ENCODE measurements around the gene MSRB3. TPM values are rescaled to one million over a fixed set of nuclear protein-coding genes. Genes with fewer than 3 reads are reported as not detected.
A peak's percentile ranks its signal among the peaks of the same experiment; 100 is the strongest.

The MSRB3 gene
- total RNA-seq, 1 donor = 72.4 TPM

- no peaks in the 10 kb centered on the region for H4K20me1 ChIP-seq (ENCODE audit: insufficient read depth, low read length)
- DNase-seq (ENCODE audit: insufficient read length, low spot score, missing footprints) = no peak
- TF ChIP-seq CTCF (IDR thresholded peaks at IDR 0.05; ENCODE audit: extremely low read depth, low read depth, low read length) = no peak
- H3K4me3 ChIP-seq (ENCODE audit: insufficient read depth, low read length) = no peak overlapping the region
- no peaks in the 10 kb centered on the region for H3K27me3 ChIP-seq (ENCODE audit: insufficient read depth, low read length)
- H3K4me2 ChIP-seq (ENCODE audit: insufficient read depth, low read length) = no peak overlapping the region
- no peak overlapping the region for H2AFZ ChIP-seq (ENCODE audit: low read length)
- H3K9me3 ChIP-seq (ENCODE audit: low read depth, low read length) = no peaks in the 10 kb centered on the region
- no peak overlapping the region for H3K27ac ChIP-seq (ENCODE audit: low read depth, low read length)
- H3K4me1 ChIP-seq (ENCODE audit: insufficient read depth, low read length) = peaks cover 25% of the 10 kb centered on the region
- peaks cover 37% of the 10 kb centered on the region for H3K36me3 ChIP-seq (ENCODE audit: insufficient read depth, low read length)
- H3K79me2 ChIP-seq (ENCODE audit: insufficient read depth, low read length) = no peaks in the 10 kb centered on the region
These were observed 51.2 kb downstream of the MSRB3 start for GRCh38 chr12:65329721-65330120.

GRCh38 chr12:65330331-65330730 is 51.8 kb downstream of the MSRB3 start:
- peak; percentile 13 for DNase-seq (ENCODE audit: insufficient read length, low spot score, missing footprints)

GRCh38 chr12:65331456-65331855 is 53.0 kb downstream of the MSRB3 start:
- no peak for TF ChIP-seq CTCF (IDR thresholded peaks at IDR 0.05; ENCODE audit: extremely low read depth, low read depth, low read length)
- Histone ChIP-seq H3K4me2 (ENCODE audit: insufficient read depth, low read length) (no peak overlapping the region), H3K4me1 (ENCODE audit: insufficient read depth, low read length) (peaks cover 31% of the 10 kb centered on the region)

More at GRCh38 chr12:65330331-65330730, 51.8 kb downstream of the MSRB3 start:
- no peaks in the 10 kb centered on the region for H3K79me2 ChIP-seq (ENCODE audit: insufficient read depth, low read length)
- no peak for TF ChIP-seq CTCF (IDR thresholded peaks at IDR 0.05; ENCODE audit: extremely low read depth, low read depth, low read length)
- no peaks in the 10 kb centered on the region for H3K27me3 ChIP-seq (ENCODE audit: insufficient read depth, low read length)
- H3K36me3 ChIP-seq (ENCODE audit: insufficient read depth, low read length) = peaks cover 37% of the 10 kb centered on the region
- no peak overlapping the region for H2AFZ ChIP-seq (ENCODE audit: low read length)
- H3K4me3 ChIP-seq (ENCODE audit: insufficient read depth, low read length) = no peak overlapping the region
- no peaks in the 10 kb centered on the region for H3K9me3 ChIP-seq (ENCODE audit: low read depth, low read length)
- peaks cover 30% of the 10 kb centered on the region for H3K4me1 ChIP-seq (ENCODE audit: insufficient read depth, low read length)
- H3K4me2 ChIP-seq (ENCODE audit: insufficient read depth, low read length) = no peak overlapping the region
- no peaks in the 10 kb centered on the region for H4K20me1 ChIP-seq (ENCODE audit: insufficient read depth, low read length)
- H3K27ac ChIP-seq (ENCODE audit: low read depth, low read length) = no peak overlapping the region

GRCh38 chr12:65333649-65334048 is 55.2 kb downstream of the MSRB3 start:
- no peaks in the 10 kb centered on the region for H4K20me1 ChIP-seq (ENCODE audit: insufficient read depth, low read length)
- H3K79me2 ChIP-seq (ENCODE audit: insufficient read depth, low read length) = no peaks in the 10 kb centered on the region
- H3K4me3 ChIP-seq (ENCODE audit: insufficient read depth, low read length) = no peak overlapping the region
- H2AFZ ChIP-seq (ENCODE audit: low read length) = no peak overlapping the region
- peaks cover 14% of the 10 kb centered on the region for H3K4me1 ChIP-seq (ENCODE audit: insufficient read depth, low read length)
- H3K9me3 ChIP-seq (ENCODE audit: low read depth, low read length) = no peaks in the 10 kb centered on the region
- DNase-seq (ENCODE audit: insufficient read length, low spot score, missing footprints) = no peak
- no peak overlapping the region for H3K27ac ChIP-seq (ENCODE audit: low read depth, low read length)
- H3K4me2 ChIP-seq (ENCODE audit: insufficient read depth, low read length) = no peak overlapping the region
- no peak for TF ChIP-seq CTCF (IDR thresholded peaks at IDR 0.05; ENCODE audit: extremely low read depth, low read depth, low read length)
- no peaks in the 10 kb centered on the region for H3K27me3 ChIP-seq (ENCODE audit: insufficient read depth, low read length)
- peaks cover 44% of the 10 kb centered on the region for H3K36me3 ChIP-seq (ENCODE audit: insufficient read depth, low read length)

More at GRCh38 chr12:65331456-65331855, 53.0 kb downstream of the MSRB3 start:
- no peak for DNase-seq (ENCODE audit: insufficient read length, low spot score, missing footprints)
- peaks cover 37% of the 10 kb centered on the region for H3K36me3 ChIP-seq (ENCODE audit: insufficient read depth, low read length)
- H3K4me3 ChIP-seq (ENCODE audit: insufficient read depth, low read length) = no peak overlapping the region
- H3K27ac ChIP-seq (ENCODE audit: low read depth, low read length) = no peak overlapping the region
- H3K9me3 ChIP-seq (ENCODE audit: low read depth, low read length) = no peaks in the 10 kb centered on the region
- no peaks in the 10 kb centered on the region for H3K27me3 ChIP-seq (ENCODE audit: insufficient read depth, low read length)
- H3K79me2 ChIP-seq (ENCODE audit: insufficient read depth, low read length) = no peaks in the 10 kb centered on the region
- no peak overlapping the region for H2AFZ ChIP-seq (ENCODE audit: low read length)
- no peaks in the 10 kb centered on the region for H4K20me1 ChIP-seq (ENCODE audit: insufficient read depth, low read length)
